ENCODE measurements around the gene UTS2. TPM values are rescaled to one million over a fixed set of nuclear protein-coding genes. Genes with fewer than 3 reads are reported as not detected.

The UTS2 gene
- total and polyA plus RNA-seq, 2 of the 8 experiments (the other 6 are each of a cell fraction or from before 2014, with no cell fraction given): not detected

DNA sequence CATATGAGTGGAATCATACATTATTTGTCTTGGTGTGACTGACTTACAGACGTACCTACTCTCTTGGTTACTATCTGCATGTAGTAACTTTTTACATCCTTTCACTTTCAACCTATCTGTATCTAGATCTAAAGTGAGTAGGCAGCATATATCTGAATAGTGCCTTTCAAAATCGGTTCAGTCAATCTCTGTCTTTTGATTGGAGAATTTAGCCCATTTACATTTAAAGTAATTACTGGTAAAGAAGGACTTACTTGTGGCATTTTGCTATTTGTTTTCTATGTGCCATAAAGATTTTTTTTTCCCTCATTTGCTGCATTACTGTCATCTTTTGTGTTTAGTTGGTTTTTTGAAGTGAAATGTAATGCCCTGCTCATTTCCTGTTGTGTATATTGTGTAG lies 14.2 kb downstream of the UTS2 start (continued):
- TF ChIP-seq, protein P1, sequence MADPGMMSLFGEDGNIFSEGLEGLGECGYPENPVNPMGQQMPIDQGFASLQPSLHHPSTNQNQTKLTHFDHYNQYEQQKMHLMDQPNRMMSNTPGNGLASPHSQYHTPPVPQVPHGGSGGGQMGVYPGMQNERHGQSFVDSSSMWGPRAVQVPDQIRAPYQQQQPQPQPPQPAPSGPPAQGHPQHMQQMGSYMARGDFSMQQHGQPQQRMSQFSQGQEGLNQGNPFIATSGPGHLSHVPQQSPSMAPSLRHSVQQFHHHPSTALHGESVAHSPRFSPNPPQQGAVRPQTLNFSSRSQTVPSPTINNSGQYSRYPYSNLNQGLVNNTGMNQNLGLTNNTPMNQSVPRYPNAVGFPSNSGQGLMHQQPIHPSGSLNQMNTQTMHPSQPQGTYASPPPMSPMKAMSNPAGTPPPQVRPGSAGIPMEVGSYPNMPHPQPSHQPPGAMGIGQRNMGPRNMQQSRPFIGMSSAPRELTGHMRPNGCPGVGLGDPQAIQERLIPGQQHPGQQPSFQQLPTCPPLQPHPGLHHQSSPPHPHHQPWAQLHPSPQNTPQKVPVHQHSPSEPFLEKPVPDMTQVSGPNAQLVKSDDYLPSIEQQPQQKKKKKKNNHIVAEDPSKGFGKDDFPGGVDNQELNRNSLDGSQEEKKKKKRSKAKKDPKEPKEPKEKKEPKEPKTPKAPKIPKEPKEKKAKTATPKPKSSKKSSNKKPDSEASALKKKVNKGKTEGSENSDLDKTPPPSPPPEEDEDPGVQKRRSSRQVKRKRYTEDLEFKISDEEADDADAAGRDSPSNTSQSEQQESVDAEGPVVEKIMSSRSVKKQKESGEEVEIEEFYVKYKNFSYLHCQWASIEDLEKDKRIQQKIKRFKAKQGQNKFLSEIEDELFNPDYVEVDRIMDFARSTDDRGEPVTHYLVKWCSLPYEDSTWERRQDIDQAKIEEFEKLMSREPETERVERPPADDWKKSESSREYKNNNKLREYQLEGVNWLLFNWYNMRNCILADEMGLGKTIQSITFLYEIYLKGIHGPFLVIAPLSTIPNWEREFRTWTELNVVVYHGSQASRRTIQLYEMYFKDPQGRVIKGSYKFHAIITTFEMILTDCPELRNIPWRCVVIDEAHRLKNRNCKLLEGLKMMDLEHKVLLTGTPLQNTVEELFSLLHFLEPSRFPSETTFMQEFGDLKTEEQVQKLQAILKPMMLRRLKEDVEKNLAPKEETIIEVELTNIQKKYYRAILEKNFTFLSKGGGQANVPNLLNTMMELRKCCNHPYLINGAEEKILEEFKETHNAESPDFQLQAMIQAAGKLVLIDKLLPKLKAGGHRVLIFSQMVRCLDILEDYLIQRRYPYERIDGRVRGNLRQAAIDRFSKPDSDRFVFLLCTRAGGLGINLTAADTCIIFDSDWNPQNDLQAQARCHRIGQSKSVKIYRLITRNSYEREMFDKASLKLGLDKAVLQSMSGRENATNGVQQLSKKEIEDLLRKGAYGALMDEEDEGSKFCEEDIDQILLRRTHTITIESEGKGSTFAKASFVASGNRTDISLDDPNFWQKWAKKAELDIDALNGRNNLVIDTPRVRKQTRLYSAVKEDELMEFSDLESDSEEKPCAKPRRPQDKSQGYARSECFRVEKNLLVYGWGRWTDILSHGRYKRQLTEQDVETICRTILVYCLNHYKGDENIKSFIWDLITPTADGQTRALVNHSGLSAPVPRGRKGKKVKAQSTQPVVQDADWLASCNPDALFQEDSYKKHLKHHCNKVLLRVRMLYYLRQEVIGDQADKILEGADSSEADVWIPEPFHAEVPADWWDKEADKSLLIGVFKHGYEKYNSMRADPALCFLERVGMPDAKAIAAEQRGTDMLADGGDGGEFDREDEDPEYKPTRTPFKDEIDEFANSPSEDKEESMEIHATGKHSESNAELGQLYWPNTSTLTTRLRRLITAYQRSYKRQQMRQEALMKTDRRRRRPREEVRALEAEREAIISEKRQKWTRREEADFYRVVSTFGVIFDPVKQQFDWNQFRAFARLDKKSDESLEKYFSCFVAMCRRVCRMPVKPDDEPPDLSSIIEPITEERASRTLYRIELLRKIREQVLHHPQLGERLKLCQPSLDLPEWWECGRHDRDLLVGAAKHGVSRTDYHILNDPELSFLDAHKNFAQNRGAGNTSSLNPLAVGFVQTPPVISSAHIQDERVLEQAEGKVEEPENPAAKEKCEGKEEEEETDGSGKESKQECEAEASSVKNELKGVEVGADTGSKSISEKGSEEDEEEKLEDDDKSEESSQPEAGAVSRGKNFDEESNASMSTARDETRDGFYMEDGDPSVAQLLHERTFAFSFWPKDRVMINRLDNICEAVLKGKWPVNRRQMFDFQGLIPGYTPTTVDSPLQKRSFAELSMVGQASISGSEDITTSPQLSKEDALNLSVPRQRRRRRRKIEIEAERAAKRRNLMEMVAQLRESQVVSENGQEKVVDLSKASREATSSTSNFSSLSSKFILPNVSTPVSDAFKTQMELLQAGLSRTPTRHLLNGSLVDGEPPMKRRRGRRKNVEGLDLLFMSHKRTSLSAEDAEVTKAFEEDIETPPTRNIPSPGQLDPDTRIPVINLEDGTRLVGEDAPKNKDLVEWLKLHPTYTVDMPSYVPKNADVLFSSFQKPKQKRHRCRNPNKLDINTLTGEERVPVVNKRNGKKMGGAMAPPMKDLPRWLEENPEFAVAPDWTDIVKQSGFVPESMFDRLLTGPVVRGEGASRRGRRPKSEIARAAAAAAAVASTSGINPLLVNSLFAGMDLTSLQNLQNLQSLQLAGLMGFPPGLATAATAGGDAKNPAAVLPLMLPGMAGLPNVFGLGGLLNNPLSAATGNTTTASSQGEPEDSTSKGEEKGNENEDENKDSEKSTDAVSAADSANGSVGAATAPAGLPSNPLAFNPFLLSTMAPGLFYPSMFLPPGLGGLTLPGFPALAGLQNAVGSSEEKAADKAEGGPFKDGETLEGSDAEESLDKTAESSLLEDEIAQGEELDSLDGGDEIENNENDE (IDR thresholded peaks at IDR 0.05; ENCODE audit: insufficient replicate concordance, low read length): no peak
- TF ChIP-seq SIN3A (conservative IDR thresholded peaks at IDR 0.05 in 1 of 2, IDR thresholded peaks at IDR 0.05 in 1 of 2; ENCODE audit: low read depth in 1 of 2, low read length in 2 of 2) (no peak), EZH2 (IDR thresholded peaks at IDR 0.05; ENCODE audit: low read depth, low read length, severe bottlenecking) (no peak)
